ENCODE measurements around the gene PYCARD. TPM values are rescaled to one million over a fixed set of nuclear protein-coding genes. Genes with fewer than 3 reads are reported as not detected.
"Not testable (repeated sequence)": the region's sequence is repeated elsewhere in the genome, so short reads cannot be mapped to it uniquely, and the experiment has no call there.

The PYCARD gene
- total and polyA plus RNA-seq, 9 donors, result 1.8 to 35.8 (median 20.2) TPM

DNA sequence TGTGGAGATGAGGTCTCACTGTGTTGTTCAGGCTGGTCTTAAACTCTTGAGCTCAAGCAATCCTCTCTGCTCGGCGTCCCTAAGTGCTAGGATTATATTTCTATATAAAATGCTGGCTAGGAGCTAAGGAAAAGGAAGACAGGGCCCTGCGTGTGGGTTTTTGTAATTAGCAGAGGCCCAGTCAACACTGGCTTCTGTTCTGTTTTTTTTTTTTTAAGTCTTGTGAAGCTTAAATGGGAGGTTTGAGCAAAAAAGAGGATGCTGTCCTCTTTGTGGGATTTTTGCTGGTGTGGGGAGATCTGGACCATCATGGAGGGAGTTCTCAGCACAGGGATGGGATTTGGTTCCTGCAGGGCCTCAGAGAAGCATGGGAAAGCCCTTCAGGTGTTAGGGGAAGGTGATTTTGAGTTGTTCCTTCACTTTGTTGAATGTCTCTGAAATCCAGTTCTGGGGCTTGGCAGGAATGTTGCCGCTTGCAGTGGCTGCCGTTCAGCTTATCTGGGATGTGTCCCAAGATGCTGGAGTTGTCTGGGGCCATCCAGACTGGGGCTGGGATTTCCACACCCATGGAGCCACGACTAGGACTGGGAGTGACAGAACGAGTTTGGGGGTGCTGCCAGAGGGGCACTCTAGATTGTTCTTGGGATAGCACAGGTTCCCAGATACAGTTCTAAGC is 4.2 kb downstream of the PYCARD start:
- Histone ChIP-seq H3K4me1 (ENCODE audit: insufficient read depth) (peaks cover 7% of the 10 kb centered on the region), H3K27me3 (no peaks in the 10 kb centered on the region), H3K9me3 (no peaks in the 10 kb centered on the region), H3K27ac (no peak overlapping the region), H3K4me3 (no peak overlapping the region), H3K36me3 (no peaks in the 10 kb centered on the region)
- TF ChIP-seq POLR2A (IDR thresholded peaks at IDR 0.05) (no peak), EP300 (IDR thresholded peaks at IDR 0.05) (no peak)
- TF ChIP-seq, protein P1, sequence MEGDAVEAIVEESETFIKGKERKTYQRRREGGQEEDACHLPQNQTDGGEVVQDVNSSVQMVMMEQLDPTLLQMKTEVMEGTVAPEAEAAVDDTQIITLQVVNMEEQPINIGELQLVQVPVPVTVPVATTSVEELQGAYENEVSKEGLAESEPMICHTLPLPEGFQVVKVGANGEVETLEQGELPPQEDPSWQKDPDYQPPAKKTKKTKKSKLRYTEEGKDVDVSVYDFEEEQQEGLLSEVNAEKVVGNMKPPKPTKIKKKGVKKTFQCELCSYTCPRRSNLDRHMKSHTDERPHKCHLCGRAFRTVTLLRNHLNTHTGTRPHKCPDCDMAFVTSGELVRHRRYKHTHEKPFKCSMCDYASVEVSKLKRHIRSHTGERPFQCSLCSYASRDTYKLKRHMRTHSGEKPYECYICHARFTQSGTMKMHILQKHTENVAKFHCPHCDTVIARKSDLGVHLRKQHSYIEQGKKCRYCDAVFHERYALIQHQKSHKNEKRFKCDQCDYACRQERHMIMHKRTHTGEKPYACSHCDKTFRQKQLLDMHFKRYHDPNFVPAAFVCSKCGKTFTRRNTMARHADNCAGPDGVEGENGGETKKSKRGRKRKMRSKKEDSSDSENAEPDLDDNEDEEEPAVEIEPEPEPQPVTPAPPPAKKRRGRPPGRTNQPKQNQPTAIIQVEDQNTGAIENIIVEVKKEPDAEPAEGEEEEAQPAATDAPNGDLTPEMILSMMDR (IDR thresholded peaks at IDR 0.05), result no peak
- WGBS, 3 donors, result 56 to 59% (median 57%) methylated on average over 7 of the region's 7 CpGs
- no peak for DNase-seq
- intact Hi-C loops (cut with DNase I), result loop anchor here in 1 of 4 donors (10.0 kb wide), 1 partner anchor 316 kb away; no protein-coding TSS in a partner anchor

DNA sequence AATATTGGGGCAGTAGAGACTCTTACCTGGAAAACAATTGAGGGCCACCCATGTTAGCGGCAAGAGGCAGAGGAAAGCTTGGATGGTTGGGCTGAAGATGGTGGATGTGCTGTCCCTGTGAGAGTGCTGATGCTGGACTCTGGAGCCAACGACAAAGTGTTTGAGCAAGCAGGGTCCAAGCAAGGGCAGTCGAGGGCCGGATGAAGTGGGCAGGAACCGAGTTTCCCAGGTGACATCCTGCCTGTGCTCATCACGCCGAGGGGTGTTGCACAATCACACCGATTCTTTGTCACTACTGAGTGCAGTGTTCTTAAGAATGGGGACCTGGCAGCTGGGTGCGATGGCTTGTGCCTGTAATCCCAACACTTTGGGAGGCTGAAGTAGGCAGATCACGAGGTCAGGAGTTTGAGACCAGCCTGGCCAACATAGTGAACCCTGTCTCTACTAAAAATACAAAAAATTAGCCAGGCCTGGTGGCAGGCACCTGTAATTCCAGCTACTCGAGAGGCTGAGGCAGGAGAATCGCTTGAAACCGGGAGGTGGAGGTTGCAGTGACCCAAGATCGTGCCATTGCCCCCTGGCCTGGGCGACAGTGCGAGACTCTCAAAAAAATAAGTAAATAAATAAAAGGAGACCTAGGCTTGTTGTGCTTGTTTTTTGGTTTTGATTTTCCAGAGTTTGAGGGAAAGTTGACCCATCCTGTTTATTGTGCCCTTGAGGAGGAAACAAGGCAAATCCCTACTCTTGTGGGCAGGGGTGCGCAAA is 6.1 kb downstream of the PYCARD start:
- no peak for DNase-seq
- H3K36me3 ChIP-seq, result no peaks in the 10 kb centered on the region
- 83 to 87% (median 84%) methylated on average over 17 of the region's 17 CpGs for WGBS, 3 donors
- H3K4me3 ChIP-seq, result no peak overlapping the region
- no peaks in the 10 kb centered on the region for H3K9me3 ChIP-seq
- H3K27ac ChIP-seq, result no peak overlapping the region
- intact Hi-C loops (cut with DNase I), result loop anchor here in 1 of 4 donors (10.0 kb wide), 1 partner anchor 318 kb away; no protein-coding TSS in a partner anchor
- TF ChIP-seq EP300 (IDR thresholded peaks at IDR 0.05) (no peak), POLR2A (IDR thresholded peaks at IDR 0.05) (no peak)
- TF ChIP-seq, protein P1 (IDR thresholded peaks at IDR 0.05), result no peak
- H3K4me1 ChIP-seq (ENCODE audit: insufficient read depth), result peaks cover 3% of the 10 kb centered on the region
- H3K27me3 ChIP-seq, result no peaks in the 10 kb centered on the region

DNA sequence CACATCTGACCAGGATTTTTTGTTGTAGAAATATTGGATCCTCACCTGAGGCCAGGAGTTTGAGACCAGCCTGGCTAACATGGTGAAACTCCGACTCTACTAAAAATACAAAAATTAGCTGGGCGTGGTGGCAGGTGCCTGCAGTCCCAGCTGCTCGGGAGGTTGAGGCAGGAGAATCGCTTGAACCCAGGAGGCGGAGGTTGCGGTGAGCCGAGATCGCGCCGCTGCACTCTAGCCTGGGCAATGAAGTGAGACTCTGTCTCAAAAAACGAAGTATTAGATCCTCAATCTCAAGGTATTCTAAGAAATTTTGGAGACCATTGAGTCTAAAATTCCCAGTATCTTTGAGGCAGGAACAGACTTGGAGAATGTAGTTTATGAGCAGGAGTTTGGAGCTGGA is 6.7 kb downstream of the PYCARD start:
- H3K4me3 ChIP-seq; DNase-seq; H3K27me3 ChIP-seq; H3K36me3 ChIP-seq; H3K9me3 ChIP-seq; H3K27ac ChIP-seq; H3K4me1 ChIP-seq (ENCODE audit: insufficient read depth): not testable (repeated sequence)
- intact Hi-C loops (cut with DNase I), result loop anchor here in 1 of 4 donors (10.0 kb wide), 1 partner anchor 319 kb away; no protein-coding TSS in a partner anchor
- WGBS, 3 donors, result 92 to 95% (median 95%) methylated on average over 11 of the region's 11 CpGs

DNA sequence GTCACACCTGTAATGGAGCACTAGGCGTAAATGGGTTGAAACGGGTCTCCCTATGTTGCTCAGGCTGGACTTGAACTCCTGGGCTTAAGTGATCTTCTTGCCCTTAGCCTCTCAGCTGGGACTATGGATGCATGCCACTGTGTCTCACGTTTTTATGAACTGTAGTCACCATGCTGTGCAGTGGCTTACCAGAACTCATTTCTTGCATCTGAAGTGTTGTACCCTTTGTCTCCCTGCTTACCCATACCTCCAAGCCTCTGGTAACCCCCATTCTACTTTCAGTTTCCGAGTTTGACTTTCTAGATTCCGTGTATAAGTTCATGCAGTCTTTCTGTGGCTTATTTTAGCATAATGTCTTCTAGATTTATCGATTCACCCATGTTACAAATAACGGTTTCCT is 7.7 kb downstream of the PYCARD start:
- TF ChIP-seq POLR2A (IDR thresholded peaks at IDR 0.05), result no peak
- no peak for TF ChIP-seq EP300 (IDR thresholded peaks at IDR 0.05)
- TF ChIP-seq, protein P1 (IDR thresholded peaks at IDR 0.05), result no peak
- H3K27me3 ChIP-seq, result no peaks in the 10 kb centered on the region
- H3K36me3 ChIP-seq, result no peaks in the 10 kb centered on the region
- WGBS, 3 donors, result 74 to 81% (median 77%) methylated on average over 7 of the region's 7 CpGs
- H3K4me3 ChIP-seq, result no peak overlapping the region
- H3K27ac ChIP-seq, result no peak overlapping the region
- H3K4me1 ChIP-seq (ENCODE audit: insufficient read depth), result no peaks in the 10 kb centered on the region
- intact Hi-C loops (cut with DNase I), result loop anchor here in 1 of 4 donors (10.0 kb wide), 1 partner anchor 320 kb away; no protein-coding TSS in a partner anchor
- DNase-seq, result no peak
- no peaks in the 10 kb centered on the region for H3K9me3 ChIP-seq
